Stimulated activated CD8-positive, alpha-beta memory T cell treated with anti-CD3 and anti-CD28 coated beads, Interleukin-15, amount 100 ng/mL, for 48 hours (primary cell): ENCODE results near the gene STAG1.
"Not testable (repeated sequence)": the region's sequence is repeated elsewhere in the genome, so short reads cannot be mapped to it uniquely, and the experiment has no call there.

ENCODE experiments used
- DNase-seq, 2 donors: peaks; one replicate each; pipeline ENCODE4 v3.0.0-alpha.2; 2020; ENCODE audit warnings: low read depth in 2 of 2

STAG1 gene

DNA sequence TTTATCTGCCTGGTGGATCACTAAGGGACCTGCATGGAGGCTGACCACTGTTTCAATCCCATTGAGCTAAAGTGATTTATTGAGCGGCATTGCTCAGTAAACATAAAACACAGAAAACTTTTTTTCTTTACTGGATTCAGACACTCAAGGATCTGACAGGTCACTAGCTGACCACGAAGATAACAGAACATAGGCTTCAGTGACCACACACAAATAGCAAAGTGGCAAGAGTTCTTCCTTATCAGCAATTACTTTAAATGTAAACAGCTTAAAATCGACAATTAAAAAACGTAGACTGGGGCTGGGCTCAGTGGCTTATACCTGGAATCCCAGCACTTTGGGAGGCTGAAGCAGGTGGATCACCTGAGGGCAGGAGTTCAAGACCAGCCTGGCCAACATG lies 48.7 kb downstream of the STAG1 start:
- DNase-seq: no peak

DNA sequence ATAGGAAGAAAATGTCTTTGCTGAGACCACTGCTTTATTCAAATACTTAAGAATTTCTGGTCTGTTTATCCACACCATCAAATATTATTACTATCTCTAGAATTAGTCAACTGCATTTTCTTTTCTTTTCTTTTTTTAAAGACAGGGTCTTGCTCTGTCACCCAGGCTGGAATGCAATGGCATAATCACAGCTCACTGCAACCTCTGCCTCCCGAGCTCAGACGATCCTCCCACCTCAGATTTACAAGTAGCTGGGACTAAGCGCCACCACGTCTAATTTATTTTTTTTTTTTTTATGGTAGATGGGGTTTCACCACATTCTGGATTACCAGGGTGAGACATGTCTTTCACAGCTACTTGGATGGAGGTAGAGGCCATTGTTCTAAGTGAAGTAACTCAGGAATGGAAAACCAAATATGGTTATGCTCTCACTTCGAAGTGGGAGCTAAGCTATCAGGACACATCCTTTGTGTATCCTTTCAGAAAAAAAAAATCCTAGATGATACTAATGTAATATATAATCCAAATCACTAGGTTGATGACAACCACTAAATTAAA lies 52.8 kb downstream of the STAG1 start:
- DNase-seq: no peak

DNA sequence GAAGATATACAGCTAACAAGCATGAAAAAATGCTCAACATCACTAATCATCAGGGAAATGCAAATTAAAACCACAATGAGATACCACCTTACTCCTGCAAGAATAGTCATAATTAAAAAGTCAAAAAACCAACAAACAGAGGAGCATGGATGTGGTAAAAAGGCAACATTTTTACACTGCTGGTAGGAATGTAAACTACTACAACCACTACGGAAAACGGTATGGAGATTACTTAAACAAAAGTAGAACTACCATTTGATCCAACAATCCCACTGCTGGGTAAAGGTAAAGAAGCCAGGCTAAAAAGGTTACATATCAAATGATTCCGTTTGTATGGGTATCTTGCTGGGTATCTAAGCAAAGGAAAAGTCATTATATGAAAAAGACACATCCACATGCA lies 53.8 kb downstream of the STAG1 start:
- DNase-seq: no peak

DNA sequence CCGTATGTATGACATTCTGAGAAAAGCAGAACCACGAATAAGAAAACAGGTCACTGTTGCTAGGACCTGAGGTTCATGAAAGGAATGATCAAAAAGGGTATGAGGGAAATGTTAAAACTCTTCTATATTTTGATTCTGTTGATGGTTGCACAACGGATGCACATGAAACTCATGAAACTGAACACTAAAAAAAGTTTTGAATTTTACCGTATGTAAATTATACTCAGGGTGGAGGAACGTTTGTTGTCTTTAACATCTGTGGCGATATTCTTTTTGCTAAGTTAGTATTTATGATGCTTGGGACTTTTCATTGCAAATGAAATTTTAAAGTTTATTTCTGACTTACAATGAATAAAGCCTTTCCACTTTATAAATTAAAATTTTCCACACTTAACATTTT lies 55.4 kb downstream of the STAG1 start:
- no peak for DNase-seq

DNA sequence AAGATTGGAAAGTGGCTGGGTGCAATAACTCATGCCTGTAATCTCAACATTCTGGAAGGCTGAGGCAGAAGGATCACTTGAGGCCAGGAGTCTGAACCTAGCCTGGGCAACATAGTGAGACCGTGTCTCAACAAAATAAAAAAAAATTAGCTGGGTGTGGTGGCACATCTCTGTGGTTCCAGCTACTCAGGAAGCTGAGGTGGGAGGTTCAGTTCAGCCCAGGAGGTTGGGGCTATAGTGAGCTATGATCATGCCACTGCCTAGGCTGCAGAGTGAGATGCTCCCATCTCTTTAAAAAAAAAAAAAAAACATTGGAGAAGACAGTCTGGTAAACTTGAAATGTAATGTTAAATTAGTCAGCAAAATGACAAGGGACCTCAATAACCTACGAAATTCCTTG lies 57.9 kb downstream of the STAG1 start:
- no peak for DNase-seq

DNA sequence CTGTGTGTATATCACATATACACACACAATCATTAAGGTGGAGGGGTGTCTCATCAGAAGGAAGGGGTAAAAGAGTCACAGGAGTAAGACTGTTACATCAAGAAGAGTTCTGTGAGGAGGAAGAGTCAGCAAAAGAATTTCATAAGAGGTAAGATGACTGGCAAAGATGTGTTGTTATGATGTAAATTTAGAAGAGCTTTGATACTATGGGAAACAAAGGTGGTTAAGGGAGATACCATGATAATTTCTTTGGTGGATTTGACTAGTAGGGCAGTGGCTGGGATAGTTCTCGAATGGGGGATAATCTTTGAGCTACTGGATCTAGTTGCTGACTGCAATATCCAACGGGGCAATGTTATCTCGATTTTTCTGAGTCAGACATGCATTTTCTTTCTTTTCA lies 61.6 kb downstream of the STAG1 start:
- no peak for DNase-seq

DNA sequence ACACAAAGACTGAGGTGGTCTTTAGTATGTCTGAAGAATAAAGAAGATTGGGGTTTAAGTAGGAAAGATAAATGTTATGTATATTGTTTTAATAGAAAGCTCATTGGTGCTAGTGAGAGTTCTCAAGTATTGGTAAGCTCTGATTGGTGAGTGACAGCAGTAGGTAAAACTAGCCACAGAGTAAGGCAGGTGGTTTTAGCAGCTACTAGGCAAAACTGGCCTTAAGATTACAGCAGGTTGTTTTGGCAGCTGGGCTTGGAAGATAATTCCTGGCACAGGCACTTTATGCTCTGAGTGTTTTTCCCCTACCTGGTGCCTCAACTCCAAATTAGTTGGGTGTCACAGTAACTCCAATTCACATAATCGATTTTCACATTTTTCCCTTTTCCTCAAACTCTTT lies 66.3 kb downstream of the STAG1 start:
- no peak for DNase-seq

DNA sequence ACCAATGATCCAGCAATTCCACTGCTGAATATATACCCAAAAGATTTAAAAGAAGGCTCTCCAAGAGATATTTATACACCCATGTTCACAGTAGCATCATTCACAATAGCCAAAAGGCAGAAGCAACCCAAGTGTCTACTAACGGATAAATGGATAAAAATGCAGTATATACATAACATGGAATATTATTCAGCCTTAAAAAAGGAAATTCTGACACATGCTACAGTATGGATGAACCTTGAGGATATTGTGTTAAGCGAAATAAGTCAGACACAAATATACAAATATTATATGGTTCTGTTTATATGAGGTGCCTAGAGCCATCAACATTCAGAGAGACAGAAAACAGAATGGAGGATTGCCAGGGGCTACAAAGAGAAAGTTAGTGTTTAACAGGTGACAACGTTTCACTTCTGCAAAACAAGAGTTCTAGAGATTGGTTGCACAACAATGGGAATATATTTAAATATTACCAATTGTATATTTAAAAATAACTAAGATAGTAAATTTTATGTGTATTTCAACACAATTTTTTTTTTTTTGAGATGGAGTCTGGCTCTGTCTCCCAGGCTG lies 69.4 kb downstream of the STAG1 start:
- DNase-seq: no peak

DNA sequence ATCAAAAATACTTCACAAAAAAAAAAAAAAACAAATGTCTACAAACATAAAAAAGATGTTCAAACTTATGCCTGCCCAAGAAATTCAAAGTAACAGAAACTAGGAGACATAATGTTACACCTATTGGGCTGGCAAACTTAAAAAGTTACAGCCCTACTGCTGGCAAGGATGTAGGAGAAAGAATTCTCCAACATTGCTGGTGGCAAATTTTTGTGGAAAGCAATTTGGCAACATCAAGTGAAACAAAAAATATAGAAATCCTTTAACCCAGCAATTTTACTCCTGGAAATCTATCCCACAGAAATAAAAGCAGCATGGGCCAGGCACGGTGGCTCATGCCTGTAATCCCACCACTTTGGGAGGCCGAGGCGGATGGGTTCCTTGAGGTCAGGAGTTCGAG lies 73.2 kb downstream of the STAG1 start:
- DNase-seq: no peak

DNA sequence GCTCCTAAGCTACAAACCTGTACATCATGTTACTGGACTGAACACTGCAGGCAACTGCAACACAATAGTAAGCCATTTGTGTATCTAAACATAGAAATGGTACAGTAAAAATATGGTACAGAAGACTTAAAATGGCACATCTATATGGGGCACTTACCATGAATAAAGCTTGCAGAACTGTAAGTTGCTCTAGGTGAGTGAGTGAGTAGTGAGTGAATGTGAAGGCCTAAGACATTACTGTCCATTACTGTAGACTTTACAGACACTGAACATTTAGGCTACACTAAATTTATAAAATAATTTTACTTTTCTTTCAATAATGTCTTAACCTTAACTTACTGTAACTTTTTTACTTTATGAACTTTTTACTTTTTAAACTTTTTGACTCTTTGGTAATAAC lies 76.2 kb downstream of the STAG1 start:
- no peak for DNase-seq

DNA sequence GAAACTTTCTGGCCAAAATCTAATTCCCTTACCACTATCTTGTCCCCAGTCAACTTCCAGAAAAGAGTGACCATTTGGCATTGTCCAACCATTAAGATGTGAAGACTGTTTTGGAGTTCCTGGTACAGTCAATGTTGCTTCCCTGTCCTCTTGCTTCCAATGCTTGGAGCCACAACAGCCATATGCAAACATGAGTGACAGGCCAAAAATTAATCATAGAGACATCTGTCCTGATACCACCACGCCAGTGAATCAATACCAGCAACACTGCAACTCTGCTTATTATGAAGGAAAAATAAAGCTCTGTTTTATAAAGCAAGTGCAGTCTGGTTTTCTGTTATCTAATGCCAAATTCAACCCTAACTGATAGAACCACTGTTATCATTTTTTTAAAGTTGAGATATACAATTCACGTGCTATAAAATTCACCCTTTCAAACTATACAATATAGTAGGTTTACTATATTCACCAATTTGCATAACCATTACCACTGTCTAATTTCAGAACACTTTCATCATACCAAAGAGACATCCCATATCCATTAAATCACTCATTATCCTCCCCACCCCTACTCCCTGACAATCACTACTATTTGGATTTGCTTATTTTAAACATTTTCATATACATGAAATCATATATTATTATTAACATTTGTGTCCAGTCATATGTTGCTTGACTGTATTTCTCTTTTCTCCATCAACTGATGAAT lies 76.9 kb downstream of the STAG1 start:
- DNase-seq: no peak

DNA sequence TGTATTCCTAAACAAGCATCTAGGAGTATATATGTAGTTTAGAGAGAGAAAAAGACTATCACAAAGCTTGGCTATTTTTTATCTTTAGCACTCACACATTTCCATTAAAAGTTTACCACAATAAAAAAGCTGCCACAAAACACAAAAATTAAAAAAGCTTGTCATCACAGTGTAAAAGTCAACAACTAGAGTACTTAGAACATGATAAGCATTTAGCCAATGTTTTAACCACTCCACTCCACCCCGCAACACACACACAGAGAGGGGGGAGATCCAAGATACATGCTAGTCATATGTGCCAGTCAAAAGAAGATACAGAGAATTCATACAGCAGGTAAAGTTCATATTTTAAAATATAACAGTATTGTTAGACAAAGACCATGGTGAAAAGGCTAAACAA lies 79.7 kb downstream of the STAG1 start:
- no peak for DNase-seq

DNA sequence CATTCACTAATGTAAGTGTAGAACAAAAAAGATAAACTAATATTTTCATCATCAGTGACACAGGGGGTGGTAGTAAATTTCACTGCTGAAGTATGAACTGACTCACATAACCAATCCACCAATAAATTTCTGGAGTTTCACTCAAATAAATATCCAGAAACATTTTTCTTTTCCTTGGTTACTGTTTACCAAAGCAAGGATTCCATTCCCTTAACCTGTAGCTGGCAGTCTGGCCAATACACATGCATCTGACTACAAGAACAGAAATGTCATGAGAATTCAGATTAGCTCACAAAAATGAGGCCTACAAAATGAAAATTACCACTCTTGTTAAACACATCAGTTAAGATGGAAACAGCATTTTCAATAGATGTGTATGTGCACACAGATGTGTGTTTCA lies 80.3 kb downstream of the STAG1 start:
- no peak for DNase-seq

DNA sequence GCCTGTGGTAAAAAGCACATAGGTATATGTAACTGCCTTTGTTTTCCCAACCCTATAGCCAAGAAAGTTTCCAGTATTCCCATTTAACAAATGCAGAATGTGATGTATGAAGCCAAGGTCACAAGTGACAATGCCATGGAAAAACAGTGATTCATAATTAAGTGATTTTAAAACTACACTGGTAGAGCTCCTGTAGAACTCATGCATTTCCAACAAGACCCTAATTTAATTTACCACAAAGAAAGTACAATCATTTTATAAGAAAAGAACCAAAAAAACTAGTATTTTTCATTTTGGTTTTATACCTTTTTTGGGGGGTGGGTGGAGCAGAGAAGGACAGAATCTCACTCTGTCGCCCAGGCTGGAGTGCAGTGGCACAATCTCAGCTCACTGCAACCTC lies 82.0 kb downstream of the STAG1 start:
- no peak for DNase-seq

DNA sequence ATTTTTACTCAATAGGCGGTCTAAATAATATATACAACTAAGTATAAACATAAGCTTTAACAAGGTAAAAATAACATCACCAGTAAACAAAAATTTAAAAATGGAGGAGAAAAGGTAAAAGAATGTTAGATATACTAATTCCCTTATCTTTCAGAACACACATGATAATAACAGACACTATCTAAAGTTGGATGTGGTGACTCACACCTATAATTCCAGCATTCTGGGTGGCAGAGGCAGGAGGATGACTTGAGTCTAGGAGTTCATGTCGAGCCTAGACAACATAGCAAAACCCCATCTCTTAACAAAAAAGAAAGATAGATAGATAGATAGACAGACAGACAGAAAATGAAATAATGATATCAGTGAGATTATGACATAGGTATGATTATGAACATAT lies 85.1 kb downstream of the STAG1 start:
- DNase-seq: no peak

DNA sequence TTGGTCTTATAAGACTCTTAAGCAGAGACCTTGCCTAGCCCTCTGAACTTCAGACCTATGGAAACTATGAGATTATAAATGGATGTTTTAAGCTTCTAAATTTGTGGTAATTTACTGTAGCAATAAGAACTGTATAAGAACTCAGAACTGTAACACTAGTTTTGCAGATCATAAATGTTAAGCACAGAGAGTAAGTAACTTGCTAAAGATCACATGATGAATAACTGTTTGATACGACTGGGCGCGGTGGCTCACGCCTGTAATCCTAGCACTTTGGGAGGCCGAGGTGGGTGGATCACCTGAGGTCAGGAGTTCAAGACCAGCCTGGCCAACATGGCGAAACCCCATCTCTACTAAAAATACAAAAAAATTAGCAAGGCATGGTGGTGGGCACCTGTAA lies 85.9 kb downstream of the STAG1 start:
- not testable (repeated sequence) for DNase-seq

DNA sequence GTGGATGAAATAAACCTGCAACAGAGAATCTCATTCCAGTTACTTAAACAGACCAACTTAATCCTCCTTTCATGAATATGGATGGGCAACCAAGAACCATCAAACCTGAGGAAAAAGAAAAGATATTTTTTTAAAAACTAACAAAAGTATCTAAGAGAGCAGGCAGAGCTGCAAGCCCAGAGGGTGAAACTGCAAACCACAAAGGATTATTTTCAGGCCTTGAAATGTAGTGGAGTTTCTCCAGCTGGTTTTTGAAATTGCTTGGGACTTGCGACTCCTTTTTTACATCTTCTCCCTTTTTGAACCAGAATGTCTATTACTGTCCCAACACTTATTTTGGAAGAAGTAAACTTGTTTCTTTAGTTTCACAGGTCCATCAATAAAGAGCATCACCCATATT lies 87.4 kb downstream of the STAG1 start:
- DNase-seq: no peak

DNA sequence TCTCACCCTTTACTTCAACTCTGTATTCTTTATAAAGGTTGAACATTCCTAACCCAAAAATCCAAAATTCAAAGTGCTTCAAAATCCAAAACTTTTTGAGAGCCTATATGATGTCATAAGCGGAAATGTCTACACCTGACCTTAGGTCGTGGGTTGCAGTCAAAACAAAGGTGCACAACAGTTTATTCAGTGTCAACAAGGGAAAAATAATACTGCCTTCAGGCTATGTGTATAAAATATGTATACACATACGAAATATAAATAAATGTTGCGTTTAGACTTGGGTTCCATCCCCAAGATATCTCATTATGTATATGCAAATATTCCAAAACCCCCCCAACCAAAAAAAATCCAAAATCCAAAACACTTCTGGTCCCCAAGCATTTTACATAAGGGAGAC lies 90.9 kb downstream of the STAG1 start:
- DNase-seq: no peak

DNA sequence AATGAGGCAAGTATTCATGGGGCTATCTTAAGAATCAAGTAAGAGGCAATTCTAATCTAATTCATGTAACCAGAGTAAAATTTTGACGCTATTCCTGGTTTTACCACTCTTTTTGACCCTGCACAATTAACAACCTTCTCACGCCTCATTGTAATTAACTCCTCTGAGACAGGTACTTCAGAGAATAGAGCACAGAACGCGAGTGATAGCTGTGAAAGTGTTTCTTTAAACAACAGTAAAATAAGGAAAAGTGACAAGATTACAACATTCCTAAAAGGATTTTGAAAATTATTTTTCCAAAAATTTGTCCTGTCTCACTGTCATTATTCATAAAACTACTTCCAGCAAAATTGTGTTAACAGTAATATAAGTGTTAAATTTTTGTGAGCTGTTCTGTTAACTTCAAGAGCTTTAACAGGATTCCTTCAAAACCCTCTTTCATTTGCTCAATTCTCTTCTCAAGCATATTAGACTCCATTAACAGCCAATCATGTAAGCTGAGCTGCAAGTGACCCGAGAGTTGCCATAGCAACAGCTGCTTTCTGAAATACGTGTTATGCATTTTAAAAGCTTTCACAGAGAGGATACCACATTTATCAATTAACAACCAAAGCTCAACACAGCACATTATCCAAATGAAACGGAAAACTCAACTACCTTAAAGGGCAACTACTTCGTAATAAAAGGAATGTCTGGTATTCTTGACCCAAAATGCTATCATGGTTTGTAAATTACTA lies 93.1 kb downstream of the STAG1 start:
- no peak for DNase-seq

DNA sequence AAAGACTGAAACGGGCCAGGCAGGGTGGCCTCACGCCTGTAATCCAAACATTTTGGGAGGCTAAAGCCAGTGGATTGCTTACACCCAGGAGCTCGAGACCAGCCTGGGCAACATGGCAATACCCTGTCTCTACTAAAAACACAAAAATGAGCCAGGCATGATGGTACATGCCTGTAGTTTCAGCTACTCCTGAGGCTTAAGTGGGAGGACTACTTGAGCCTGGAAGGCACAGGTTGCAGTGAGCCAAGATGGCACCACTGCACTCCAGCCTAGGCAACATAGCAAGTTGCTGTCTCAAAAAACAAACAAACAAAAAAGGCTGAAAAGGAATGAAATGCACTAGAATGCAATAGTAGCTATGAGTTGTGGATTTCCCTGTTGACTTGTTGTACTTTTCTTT lies 94.7 kb downstream of the STAG1 start:
- DNase-seq: no peak

DNA sequence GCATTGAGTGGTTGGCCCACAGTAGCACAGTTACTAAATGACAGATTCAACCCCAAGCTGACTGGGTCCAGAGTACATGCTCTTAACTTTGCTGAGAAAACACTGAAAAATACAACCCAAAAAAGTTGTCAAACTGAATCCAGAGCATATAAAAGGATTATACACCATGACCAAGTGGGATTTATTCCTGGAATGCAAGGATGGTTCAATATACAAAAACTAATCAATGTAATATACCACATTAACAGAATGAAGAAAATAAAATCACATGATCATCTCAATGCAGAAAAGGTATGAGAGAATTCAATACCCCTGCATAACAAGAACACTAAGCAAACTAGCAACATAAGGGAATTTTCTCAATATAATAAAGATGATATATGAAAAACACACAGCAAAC lies 98.5 kb downstream of the STAG1 start:
- DNase-seq: no peak

DNA sequence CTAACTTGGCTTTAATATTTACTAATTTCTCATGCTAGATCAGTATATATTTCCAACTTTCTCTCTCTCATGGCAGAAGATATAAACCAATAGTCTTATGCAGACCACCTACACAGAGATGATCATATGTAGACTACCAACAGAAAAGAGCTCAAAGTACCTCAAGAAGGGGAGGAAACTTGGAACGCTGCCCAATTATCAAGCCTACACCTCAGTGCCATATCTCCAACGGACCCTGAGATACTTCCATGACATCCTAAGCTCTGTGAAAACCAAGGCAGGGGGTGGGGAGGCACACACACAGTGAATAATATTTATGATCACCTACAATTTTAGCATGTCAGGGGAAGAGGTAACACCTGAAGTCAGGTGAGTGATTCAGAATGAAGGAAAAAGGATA lies 100.6 kb downstream of the STAG1 start:
- DNase-seq: no peak

DNA sequence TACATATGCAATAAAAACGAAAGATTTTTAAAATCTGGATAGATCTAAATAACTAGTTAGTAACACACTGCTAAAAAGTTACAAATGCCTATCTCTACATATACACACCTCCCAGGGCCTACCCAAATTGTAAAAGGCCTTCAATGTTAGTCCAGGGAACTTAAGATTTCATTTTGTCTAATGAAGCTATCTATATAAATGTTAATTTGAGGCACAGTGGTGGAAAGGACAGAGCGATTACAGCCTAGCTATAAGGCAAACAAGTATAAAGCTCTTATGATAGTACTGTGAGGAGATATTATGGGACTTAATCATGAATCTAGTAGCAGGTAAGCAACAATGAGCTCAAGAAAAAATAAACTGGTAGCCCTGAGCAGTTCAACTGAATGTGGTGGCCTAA lies 101.7 kb downstream of the STAG1 start:
- no peak for DNase-seq
